Measurements from ENCODE around the gene TIMM17A. TPM values are rescaled to one million over a fixed set of nuclear protein-coding genes. Genes with fewer than 3 reads are reported as not detected.

Gene TIMM17A
- total and polyA plus RNA-seq, 2 experiments from 2014 or later, result 68.8 to 123 TPM

GRCh38 chr1:201941420-201942128, 13.7 kb upstream of the TIMM17A start:
- no peak for DNase-seq
- H3K4me1 ChIP-seq (ENCODE audit: insufficient read depth), result peaks cover 25% of the 10 kb centered on the region
- H3K27me3 ChIP-seq (replicated peaks; ENCODE audit: insufficient read depth), result no peaks in the 10 kb centered on the region
- H3K79me2 ChIP-seq (ENCODE audit: insufficient read depth), result peaks cover 26% of the 10 kb centered on the region
- no peaks in the 10 kb centered on the region for H3K36me3 ChIP-seq (ENCODE audit: low read depth)
- in situ Hi-C loops (cut with MboI), result no loop called here
- no peaks in the 10 kb centered on the region for H4K20me1 ChIP-seq (ENCODE audit: insufficient read depth)
- H3K27ac ChIP-seq, result no peak overlapping the region
- H3K4me2 ChIP-seq (ENCODE audit: unreplicated experiment), result no peak overlapping the region
- no peak overlapping the region for H3K4me3 ChIP-seq
- WGBS, 2 experiments (ENCODE audit: low coverage in 1 of 2, low lambda C conversion rate in 2 of 2, missing lambda C conversion rate in 2 of 2), result 51 to 55% methylated on average over 18 of the region's 18 CpGs
- peaks cover 1% of the 10 kb centered on the region for H3F3A ChIP-seq (ENCODE audit: insufficient read depth)
- no peaks in the 10 kb centered on the region for H3K9me2 ChIP-seq (ENCODE audit: insufficient read depth)
- no peaks in the 10 kb centered on the region for H3K9me3 ChIP-seq (ENCODE audit: low read depth)
- no peak overlapping the region for H3K9ac ChIP-seq
- H2AFZ ChIP-seq, result peak overlapping the region; percentile 24; the same call in 1 of the 2 replicates
- TF ChIP-seq EZH2phosphoT487 (IDR thresholded peaks at IDR 0.05; ENCODE audit: insufficient read depth, low read depth) (no peak), EZH2 (IDR thresholded peaks at IDR 0.05; ENCODE audit: insufficient read depth, poor library complexity, severe bottlenecking) (no peak)

- H3K36me3 ChIP-seq (ENCODE audit: low read depth), result no peaks in the 10 kb centered on the region
- H3K27ac ChIP-seq, result no peak overlapping the region
- H3K9me2 ChIP-seq (ENCODE audit: insufficient read depth), result no peaks in the 10 kb centered on the region
- peaks cover 26% of the 10 kb centered on the region for H3K79me2 ChIP-seq (ENCODE audit: insufficient read depth)
- H3K27me3 ChIP-seq (replicated peaks; ENCODE audit: insufficient read depth), result no peaks in the 10 kb centered on the region
- no peak overlapping the region for H3K4me3 ChIP-seq
- H4K20me1 ChIP-seq (ENCODE audit: insufficient read depth), result no peaks in the 10 kb centered on the region
- no peak overlapping the region for H3K4me2 ChIP-seq (ENCODE audit: unreplicated experiment)
- 94 to 95% methylated on average over 1 of the region's 1 CpG for WGBS, 2 experiments (ENCODE audit: low coverage in 1 of 2, low lambda C conversion rate in 2 of 2, missing lambda C conversion rate in 2 of 2)
- H2AFZ ChIP-seq, result peak overlapping the region; percentile 24; the same call in 1 of the 2 replicates
- no peak overlapping the region for H3K9ac ChIP-seq
- DNase-seq, result no peak
- no peaks in the 10 kb centered on the region for H3K9me3 ChIP-seq (ENCODE audit: low read depth)
- in situ Hi-C loops (cut with MboI), result no loop called here
- TF ChIP-seq EZH2phosphoT487 (IDR thresholded peaks at IDR 0.05; ENCODE audit: insufficient read depth, low read depth), result no peak
- no peak for TF ChIP-seq EZH2 (IDR thresholded peaks at IDR 0.05; ENCODE audit: insufficient read depth, poor library complexity, severe bottlenecking)
- H3K4me1 ChIP-seq (ENCODE audit: insufficient read depth), result peaks cover 30% of the 10 kb centered on the region
- peaks cover 7% of the 10 kb centered on the region for H3F3A ChIP-seq (ENCODE audit: insufficient read depth)
These were observed 13.2 kb upstream of the TIMM17A start for GRCh38 chr1:201942129-201942495.

DNA sequence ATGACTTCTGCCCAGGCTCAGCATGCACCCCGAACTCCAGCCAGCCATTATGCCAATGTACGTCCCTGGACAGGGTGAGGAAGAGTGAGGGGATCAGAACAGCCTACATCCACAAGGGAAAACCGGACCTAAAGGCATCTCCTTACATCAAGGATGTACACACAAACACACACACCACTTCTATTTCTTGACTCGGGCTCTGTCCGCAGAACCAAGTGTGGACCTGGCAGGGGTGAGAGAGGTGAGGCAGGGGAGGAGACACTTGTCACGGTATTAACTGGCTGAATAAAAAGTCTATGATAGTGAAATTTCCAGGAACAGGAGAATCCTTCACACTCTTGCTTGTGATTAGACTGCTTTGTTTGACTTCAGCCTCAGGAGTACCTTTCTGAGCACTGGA, 11.3 kb upstream of the TIMM17A start:
- DNase-seq, result no peak
- Histone ChIP-seq H3K9me2 (ENCODE audit: insufficient read depth) (no peaks in the 10 kb centered on the region), H3K4me3 (no peak overlapping the region), H2AFZ (no peak overlapping the region), H3K9me3 (ENCODE audit: low read depth) (no peaks in the 10 kb centered on the region), H3K9ac (no peak overlapping the region), H3K4me1 (ENCODE audit: insufficient read depth) (peaks cover 26% of the 10 kb centered on the region), H3K27ac (no peak overlapping the region), H4K20me1 (ENCODE audit: insufficient read depth) (no peaks in the 10 kb centered on the region), H3K4me2 (ENCODE audit: unreplicated experiment) (no peak overlapping the region), H3K27me3 (replicated peaks; ENCODE audit: insufficient read depth) (no peaks in the 10 kb centered on the region), H3K36me3 (ENCODE audit: low read depth) (no peaks in the 10 kb centered on the region), H3K79me2 (ENCODE audit: insufficient read depth) (peaks cover 26% of the 10 kb centered on the region), H3F3A (ENCODE audit: insufficient read depth) (peaks cover 15% of the 10 kb centered on the region)
- TF ChIP-seq EZH2phosphoT487 (IDR thresholded peaks at IDR 0.05; ENCODE audit: insufficient read depth, low read depth) (no peak), EZH2 (IDR thresholded peaks at IDR 0.05; ENCODE audit: insufficient read depth, poor library complexity, severe bottlenecking) (no peak)
- in situ Hi-C loops (cut with MboI), result no loop called here
- 94 to 95% methylated on average over 6 of the region's 6 CpGs for WGBS, 2 experiments (ENCODE audit: low coverage in 1 of 2, low lambda C conversion rate in 2 of 2, missing lambda C conversion rate in 2 of 2)

- WGBS, 2 experiments (ENCODE audit: low coverage in 1 of 2, low lambda C conversion rate in 2 of 2, missing lambda C conversion rate in 2 of 2), result 28 to 36% methylated on average over 2 of the region's 3 CpGs
These were observed 10.7 kb upstream of the TIMM17A start for GRCh38 chr1:201944639-201945038.

More at GRCh38 chr1:201944639-201945038, 10.7 kb upstream of the TIMM17A start:
- no peaks in the 10 kb centered on the region for H3K36me3 ChIP-seq (ENCODE audit: low read depth)
- H3K4me3 ChIP-seq, result peak overlapping the region; percentile 85
- TF ChIP-seq EZH2 (IDR thresholded peaks at IDR 0.05; ENCODE audit: insufficient read depth, poor library complexity, severe bottlenecking) (no peak), EZH2phosphoT487 (IDR thresholded peaks at IDR 0.05; ENCODE audit: insufficient read depth, low read depth) (no peak)
- peaks cover 26% of the 10 kb centered on the region for H3K4me1 ChIP-seq (ENCODE audit: insufficient read depth)
- H3K9me2 ChIP-seq (ENCODE audit: insufficient read depth), result no peaks in the 10 kb centered on the region
- peaks cover 26% of the 10 kb centered on the region for H3K79me2 ChIP-seq (ENCODE audit: insufficient read depth)
- no peak overlapping the region for H2AFZ ChIP-seq
- peak; percentile 52 for DNase-seq
- peak overlapping the region; percentile 96 for H3K4me2 ChIP-seq (ENCODE audit: unreplicated experiment)
- H3K9me3 ChIP-seq (ENCODE audit: low read depth), result no peaks in the 10 kb centered on the region
- no peak overlapping the region for H3K27ac ChIP-seq
- in situ Hi-C loops (cut with MboI), result no loop called here
- H3F3A ChIP-seq (ENCODE audit: insufficient read depth), result peaks cover 15% of the 10 kb centered on the region
- H4K20me1 ChIP-seq (ENCODE audit: insufficient read depth), result no peaks in the 10 kb centered on the region
- no peak overlapping the region for H3K9ac ChIP-seq
- no peaks in the 10 kb centered on the region for H3K27me3 ChIP-seq (replicated peaks; ENCODE audit: insufficient read depth)

All from GM23248 (cell line).